Globus pallidus (tissue), 1 donor: ENCODE data around the gene WDR62.
"Not testable (repeated sequence)": the region's sequence is repeated elsewhere in the genome, so short reads cannot be mapped to it uniquely, and the experiment has no call there.

Experiments
- DNase-seq: peaks from one replicate; pipeline ENCODE4 v3.0.0-alpha.2; 2015; ENCODE audit warnings: low spot score

The WDR62 gene

DNA sequence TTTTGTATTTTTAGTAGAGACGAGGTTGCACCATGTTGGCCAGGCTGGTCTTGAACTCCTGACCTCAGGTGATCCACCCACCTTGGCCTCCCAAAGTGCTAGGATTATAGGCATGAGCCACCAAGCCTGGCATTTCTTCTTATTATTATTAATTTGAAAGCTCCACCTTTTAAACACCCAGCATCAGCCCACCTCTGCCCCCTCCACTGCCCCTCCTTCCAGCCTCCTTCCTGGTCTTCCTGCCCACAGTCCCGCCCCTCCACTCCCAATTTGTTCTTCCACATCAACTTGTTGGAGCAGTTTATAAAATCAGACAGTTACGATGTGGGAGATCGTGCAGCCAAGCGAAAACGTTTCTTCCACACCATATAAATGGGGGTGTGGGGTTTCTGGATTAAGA is 14.2 kb upstream of the WDR62 start:
- DNase-seq: no peak

DNA sequence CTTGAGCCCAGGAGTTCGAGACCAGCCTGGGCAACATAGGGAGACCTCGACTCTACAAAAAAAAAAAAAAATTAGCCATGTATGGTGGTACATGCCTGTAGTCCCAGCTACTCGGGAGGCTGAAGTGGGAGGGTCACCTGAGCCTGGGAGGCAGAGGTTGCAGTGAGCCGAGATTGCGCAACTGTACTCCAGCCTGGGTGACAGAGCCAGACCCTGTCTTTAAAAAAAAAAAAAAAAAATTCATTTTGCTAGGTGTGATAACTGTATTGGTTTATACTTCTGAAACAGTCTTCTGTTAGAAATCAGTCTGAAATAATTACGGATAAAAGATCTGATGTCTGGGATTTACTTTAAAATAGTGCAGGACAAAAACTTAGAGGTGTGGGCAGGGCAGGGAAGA is 13.6 kb upstream of the WDR62 start:
- not testable (repeated sequence) for DNase-seq

DNA sequence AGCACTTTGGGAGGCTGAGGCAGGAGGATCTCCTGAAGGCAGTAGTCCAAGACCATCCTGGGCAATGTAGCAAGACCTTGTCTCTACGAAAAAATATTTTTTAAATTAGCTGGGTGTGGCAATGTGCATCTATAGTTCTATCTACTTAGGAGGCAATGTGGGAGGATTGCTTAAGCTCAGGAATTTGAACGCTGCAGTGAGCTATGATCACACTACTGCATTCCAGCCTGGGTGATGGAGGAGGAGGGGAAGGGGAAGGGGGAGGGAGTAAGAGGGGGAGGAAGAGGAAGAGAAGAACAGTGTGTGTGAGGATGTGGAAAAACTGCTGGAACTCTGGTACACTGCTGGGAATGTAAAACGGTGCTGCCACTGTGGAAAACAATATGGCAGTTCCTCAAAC is 12.9 kb upstream of the WDR62 start:
- no peak for DNase-seq

DNA sequence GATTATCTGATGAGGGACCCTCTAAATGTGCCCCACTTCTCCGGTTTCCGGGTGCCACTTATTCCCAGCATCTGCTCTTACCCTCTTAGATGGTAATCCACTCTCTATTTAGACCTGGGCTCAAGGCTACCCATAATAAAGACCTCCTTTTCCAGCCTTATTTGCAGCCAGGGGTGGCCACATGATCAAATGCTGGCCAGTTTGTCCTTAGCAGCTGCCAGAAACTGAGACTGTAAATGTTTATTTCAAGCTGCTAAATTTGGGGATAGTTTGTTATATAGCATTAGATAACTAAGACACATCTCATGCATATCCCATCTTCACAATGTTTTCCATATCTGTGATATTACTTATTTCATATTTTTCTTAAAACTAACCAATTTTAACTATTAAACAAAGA is 10.7 kb upstream of the WDR62 start:
- peak; percentile 55 for DNase-seq

DNA sequence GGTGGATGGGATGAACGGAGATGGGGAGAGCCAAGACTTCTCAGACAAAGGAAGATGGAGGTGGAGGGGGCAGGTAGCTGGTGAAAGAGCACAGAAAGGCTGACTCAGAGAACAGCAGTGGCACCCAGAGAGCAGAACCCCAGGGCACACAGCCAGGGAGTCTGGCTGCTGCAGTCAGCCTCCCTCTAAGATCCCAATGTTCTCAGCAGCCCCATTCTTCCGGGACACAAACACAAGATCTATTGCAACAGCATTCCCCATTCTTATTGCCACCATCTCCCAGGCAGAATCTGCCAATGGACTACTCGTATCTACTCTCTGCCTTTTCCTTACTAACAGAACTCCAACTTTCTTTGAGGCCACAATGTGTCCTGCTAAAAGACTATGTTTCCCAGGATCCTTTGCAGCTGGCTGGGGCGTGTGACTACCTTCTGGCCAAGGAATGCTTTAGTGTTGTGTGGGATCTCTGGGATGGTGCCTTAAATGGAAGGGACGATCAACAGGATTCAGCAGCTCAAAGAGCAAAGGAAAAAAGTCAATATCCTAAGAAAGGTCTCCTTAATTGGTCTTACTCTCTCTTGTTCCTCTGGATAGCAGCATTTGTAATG is 8.2 kb upstream of the WDR62 start:
- DNase-seq: peak; percentile 61

DNA sequence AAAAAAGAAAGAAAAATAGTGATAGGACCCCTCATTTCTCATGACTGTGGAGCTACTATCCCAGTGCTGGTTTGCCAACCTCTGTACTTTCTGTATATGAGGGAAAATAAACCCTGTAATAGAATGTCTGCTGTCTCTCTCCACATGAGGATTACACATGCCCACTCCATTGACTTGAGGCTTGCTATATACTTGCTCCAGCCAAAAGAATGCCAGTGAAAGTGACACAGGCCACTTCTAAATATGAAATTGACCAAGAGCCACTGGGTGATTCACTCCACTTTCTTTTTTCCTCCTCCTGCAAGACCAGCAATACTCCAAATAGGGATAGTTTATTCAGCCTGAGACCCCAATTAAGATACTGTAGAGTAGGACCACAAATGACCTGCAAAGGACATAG is 6.9 kb upstream of the WDR62 start:
- DNase-seq: no peak

DNA sequence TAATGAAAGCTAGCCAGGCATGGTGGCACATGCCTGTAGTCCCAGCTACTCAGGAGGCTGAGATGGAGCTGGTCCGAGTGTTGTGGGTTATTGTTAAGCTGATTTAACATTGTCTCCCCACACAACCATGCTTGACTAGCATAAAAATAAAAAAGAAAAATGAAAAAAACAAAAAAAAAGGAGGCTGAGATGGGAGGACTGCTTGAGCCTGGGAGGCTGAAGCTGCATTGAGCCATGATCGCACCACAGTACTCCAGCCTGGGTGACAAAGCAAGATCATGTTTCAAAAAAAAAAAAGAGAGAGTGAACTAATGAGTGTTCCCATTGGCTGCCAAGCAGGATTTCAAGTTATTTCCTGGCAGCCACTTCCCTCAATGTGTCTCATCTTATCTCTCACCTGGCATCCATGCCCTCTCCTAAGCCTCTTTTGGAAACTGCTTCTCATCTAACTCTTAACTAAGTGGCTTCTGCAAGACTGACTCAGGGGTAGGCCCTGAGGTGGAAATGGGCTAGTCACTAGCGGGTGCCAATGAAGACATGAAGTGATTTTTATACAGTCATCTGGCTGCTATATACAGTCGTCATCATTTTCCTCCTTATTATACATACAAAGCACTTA is 5.5 kb upstream of the WDR62 start:
- no peak for DNase-seq

DNA sequence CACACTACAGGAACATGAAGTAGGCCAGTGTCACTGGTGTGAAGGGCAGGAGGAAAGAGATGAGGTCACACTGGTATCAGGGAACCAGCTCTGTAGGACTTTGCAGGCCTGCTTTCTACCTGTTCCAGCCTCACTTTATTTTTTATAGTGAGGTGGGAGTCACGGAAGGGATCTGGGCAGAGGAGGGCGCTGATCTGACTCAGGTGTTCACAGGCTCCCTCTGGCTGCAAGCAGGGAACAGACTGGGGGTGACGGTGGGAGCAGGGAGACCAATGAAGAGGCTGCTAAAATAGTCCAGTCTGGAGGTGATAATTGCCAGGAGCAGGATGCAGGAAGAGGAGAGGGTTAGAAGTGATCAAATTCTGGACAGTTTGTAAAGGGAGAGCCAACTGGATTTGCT is 3.5 kb upstream of the WDR62 start:
- DNase-seq: no peak

DNA sequence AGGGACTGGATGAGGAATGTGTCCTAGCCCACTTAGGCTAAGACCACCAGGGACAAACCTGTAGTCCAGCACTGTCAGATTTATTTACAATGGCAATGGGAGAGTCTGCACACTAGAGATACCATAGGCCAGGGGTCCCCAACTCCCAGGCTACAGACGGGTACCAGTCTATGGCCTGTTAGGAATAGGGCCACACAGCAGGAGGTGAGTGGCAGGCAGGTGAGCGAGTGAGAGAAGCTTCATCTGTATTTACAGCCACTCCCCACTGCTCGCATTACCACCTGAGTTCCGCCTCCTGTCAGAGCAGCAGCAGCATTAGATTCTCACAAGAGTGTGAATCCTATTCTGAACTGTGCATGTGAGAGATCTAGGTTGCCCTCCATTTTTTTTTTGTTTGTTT is 3.1 kb upstream of the WDR62 start:
- DNase-seq: no peak

DNA sequence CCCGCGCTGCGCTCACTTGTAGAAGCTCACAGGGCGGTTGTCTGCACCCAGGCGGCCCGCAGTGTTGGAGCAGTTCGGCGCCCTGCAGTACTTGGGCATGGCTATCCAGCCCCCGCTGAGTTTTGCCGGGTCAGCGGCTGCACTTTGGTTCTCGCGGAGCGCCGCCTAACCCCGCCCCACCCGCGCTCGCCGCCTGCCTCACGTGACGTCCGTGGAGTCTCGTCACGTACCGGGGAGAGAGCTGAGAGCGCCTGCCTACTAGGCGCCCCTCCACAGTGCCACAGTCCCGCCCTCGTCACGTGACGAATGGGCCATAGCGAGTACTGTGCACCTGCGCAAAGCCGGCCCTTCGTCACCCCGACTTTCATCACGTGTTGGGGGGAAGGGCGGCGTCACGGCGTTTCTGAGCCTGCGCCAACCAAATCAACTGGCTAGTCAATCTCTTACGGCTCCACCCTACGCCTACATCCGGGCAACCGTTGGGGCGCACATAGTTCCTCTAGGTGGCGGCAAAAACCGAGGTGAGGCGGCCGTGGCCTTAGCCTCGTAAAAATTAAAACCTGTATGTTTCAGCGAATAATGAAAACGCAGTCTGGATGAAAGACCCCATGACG is 471 bp upstream of the WDR62 start, which contains the start of gene THAP8:
Gene THAP8 (minus strand): TSS at position 167 of the 614 bp plus-strand sequence. CDS start 68 bp downstream, at position 99.
- DNase-seq: peak; percentile 99

DNA sequence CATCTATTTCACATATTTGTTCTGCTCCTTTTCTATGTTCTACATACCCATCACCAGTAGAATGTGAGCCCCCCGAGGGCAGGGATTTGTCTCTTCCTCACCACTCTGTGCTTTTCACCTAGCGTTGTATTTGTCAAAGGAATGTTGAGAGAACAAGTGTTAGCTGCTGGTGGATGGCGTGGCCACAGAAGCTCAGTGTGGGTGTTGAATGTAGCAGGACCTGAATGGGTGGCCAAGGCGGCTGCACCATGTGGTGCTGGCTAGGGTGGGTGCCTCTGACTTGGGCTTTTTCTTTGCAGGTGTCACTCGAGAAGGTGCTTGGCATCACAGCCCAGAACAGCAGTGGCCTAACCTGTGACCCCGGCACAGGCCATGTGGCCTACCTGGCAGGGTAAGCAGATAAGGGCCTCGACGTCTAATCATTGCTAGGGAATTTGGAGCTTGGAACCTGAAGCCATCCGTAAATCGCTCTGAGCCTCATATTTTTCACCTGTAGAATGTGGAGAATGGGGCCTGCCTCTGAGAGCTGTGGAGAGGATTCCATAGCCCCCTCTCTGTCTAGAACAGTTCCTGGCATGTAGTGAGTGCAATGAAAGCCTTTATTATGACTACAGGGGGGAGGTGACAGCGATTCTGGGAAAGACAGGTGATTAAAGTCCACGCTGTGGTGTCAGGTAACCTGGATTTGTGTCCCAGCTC is 3.9 kb downstream of the WDR62 start:
- no peak for DNase-seq

DNA sequence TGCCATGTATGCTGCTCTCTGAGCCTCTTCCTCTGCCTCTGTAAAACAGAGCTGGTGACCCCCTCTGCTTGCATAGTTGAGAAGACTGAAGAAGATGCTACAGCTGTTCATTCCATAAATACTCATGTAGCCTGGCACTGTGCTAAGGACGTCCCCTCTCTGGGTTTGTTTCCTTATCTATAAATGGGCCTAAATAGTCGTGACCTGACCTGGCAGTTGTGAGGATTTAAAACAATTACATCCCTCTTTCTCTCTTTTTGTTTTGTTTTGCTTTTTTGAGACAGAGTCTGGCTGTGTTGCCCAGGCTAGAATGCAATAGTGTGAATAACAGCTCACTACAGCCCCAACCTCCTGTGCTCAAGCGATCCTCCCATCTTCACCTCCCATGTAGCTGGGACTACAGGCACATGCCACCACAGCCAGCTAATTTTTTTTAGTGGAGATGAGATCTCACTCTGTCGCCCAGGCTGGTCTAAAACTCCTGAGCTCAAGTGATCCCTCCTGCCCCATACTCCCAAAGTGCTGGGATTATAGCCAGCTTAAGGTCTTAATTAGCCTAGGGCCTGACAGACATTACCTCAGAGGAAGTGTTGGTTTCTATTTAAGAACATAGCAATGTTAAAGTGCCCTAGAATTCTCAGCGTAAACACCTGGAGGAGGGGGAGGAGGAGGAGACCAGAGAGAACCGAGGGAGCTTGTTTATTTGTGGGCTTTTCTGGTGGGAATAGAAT is 4.6 kb downstream of the WDR62 start:
- DNase-seq: no peak

DNA sequence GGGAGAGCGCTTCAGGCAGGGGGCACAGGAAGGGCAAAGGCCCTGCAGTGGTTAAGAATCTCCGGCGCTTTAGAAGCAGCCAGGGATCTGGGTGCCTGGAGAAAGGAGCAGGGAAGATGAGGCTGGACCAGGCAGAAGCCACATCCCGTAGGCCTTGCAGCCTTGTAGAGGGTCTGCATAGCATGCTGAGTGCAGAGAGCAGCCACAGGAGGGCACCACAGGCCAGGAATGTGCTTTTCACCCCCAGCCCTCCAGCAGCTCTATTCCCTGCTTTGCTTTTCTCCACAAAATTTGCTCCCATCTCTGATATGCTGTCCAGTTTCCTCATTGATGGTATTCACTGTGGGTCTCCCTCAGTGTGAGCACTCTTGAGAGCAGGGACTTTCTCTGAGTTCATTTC is 5.7 kb downstream of the WDR62 start:
- peak; percentile 86 for DNase-seq

DNA sequence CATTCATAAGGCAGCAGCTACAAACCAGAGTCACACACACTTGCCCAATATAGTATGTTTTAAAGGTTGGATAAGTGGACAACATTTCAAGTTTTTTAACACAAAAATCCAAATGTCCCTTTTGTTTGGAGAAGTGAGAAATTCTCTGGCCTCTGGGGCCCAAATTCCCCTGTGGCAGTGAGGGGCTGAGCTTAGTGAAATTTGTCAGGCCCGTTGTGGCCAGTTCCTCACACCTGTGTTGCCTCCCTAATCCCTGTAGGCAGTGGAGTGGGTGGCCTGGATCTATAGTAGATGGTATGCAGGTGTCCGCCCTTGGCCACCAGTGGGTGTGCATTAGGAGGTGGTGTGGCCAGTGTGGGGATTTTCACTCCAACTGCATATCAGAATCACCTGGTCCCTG is 6.7 kb downstream of the WDR62 start:
- DNase-seq: no peak

DNA sequence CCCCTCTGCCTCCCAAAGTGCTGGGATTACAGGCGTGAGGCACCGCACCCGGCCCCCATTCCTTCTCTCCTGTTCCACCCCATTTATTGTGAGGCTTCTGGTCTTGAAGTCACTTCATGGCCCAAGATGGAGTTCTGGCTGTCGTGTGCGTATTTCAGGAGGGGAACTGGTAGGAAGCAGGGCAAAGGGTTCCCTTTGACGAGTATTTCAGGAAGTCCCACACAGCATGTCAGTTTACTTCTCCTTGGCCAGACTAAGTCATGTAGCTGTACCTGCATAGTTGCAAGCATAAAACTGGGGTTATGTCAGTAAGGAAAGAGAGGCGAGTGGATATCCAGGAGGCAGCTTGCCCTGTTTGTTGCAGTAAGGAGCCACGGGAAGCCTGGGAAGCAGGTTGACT is 10.1 kb downstream of the WDR62 start:
- DNase-seq: no peak

DNA sequence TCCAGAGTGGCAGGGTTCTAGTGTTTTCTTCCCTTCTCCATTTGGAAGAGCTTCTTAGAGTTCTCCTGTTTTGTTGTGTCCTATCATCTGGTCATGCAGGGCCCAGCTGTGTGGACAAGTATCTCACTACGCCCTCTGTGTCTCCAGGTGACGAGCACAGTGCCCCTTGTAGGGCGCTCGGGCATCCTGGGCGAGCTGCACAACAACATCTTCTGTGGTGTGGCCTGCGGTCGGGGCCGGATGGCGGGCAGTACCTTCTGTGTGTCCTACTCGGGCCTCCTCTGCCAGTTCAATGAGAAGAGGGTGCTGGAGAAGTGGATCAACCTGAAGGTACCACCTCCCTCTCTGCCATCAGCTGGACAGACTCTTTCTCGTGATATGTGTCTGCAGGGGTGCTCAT is 13.0 kb downstream of the WDR62 start:
- DNase-seq: no peak

DNA sequence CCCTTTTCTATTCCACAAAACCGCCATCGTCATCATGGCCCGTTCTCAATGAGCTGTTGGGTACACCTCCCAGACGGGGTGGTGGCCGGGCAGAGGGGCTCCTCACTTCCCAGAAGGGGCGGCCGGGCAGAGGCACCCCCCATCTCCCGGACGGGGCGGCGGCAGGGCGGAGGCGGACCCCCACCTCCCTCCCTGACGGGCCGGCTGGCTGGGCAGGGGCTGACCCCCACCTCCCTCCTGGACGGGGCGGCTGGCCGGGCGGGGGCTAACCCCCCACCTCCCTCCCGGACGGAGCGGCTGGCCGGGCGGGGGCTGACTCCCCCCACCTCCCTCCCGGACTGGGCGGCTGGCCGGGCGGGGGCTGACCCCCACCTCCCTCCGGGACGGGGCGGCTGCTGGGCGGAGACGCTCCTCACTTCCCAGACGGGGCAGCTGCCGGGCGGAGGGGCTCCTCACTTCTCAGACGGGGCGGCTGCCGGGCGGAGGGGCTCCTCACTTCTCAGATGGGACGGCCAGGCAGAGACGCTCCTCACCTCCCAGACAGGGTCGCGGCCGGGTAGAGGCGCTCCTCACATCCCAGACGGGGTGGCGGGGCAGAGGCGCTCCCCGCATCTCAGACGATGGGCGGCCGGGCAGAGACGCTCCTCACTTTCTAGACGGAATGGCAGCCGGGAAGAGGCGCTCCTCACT is 14.3 kb downstream of the WDR62 start:
- DNase-seq: not testable (repeated sequence)

DNA sequence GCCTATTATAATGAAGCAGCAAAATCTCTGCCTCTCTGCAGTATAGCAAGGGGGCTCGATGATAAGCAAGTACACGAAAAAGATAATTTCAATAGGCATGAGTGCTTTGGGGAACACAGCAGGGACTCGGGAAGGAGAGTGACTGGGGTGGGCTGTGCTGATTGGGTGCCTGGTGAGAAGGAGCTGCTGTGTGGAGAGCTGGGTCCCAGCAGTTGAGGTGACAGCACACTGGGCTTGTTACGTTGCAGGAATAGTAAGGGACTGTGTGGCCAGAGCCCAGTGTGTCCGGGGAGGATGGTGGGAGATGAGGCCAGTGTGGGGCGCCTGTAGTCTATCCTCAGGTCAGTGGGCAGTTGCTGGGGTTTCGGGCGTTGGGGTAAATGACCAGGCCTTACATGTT is 17.4 kb downstream of the WDR62 start:
- no peak for DNase-seq

DNA sequence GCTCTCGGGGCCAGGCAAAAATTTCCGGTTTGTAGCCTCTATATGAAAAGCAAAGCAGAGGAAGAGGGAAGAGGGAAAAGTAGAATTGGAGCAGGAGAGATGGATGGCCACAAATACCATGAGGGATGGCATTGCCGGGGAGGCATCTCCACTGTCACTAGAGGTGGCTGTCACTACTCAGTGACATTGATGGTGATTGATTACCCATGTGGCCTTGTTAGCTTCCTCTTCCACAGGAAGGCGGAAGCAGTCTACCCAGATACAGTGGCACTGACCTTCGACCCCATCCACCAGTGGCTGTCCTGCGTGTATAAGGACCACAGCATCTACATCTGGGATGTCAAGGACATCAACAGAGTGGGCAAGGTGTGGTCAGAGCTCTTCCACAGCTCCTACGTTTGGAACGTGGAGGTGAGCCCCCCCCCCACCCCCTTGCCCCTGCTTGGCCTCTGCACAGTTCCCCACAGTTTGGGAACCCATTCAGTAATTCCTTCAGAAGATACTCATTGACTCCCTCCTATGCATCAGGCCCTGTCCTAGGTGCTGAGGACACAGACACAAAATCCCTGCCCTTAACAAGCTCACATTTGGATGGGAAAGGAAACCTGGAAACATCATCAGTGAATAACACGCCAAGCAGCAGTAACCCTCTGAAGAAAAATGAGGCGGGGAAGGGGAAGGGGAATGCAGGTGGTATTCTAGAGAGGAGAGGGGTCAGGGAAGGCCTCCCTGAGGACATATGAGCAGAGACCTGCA is 18.6 kb downstream of the WDR62 start:
- DNase-seq: no peak

DNA sequence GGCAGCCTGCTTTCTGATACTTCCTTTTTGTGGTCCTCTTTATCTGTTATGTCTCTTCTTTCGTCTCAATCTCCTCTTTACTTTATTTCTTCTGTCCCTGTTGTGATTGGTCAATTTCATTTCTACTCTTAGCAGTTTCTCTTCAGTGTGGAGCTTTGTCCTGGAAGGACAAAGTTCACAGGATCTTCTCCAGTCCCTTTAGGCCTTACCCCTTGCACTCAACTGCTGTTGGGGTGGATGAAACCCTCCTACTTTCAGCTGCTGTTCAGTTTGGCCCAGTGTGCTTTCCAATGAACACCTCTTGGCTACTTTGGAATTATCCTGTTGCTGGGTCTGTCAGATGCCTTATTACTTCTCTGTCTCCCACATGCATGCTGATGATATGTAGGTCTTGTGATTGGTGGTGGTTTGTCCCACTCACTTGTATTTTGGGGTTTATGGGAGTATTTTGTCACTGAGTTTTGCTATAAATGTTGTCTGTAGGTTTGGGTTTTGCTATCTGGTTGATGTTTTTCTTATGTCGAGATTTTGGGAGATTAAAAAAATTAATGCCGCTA is 24.8 kb downstream of the WDR62 start:
- DNase-seq: no peak

DNA sequence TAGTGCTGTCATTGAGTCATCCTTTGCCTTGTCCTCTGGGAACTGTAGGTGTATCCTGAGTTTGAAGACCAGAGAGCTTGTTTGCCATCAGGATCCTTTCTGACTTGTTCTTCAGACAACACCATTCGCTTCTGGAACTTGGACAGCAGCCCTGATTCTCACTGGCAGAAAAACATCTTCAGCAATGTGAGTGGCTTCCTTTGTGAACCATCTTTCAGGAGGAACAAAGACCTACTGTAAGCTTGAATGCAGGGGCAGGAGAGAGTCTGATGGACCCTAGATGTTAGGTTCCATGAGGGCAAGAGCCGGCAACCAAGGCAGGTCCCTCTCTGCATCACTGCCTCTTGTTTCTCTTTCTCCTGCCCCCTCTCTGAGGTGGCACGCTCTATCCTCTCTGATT is 26.7 kb downstream of the WDR62 start:
- DNase-seq: peak; percentile 93
